IPS-20b (cell line): Measurements from ENCODE around the gene SLC29A1.

Experiments used
- H3K27ac ChIP-seq: one replicate; pipeline ENCODE4 v1.5.1; 2013; ENCODE audit warnings: low read length
- H3K27me3 ChIP-seq: 2 replicates; pipeline ENCODE4 v1.6.1; 2013; ENCODE audit warnings: mild to moderate bottlenecking, low read length, inconsistent platforms; ENCODE audit not compliant: insufficient read depth
- H3K36me3 ChIP-seq: 2 replicates; pipeline ENCODE4 v1.6.1; 2013; ENCODE audit warnings: low read depth, mild to moderate bottlenecking, inconsistent platforms, low read length, moderate library complexity; ENCODE audit not compliant: insufficient read depth
- H3K4me1 ChIP-seq: 2 replicates; pipeline ENCODE4 v1.6.1; 2013; ENCODE audit warnings: mild to moderate bottlenecking, control low read depth, inconsistent platforms, low read length, moderate library complexity; ENCODE audit not compliant: insufficient read depth
- H3K4me3 ChIP-seq: 2 replicates; pipeline ENCODE4 v1.5.1; 2013; ENCODE audit warnings: mild to moderate bottlenecking, low read length, inconsistent platforms
- H3K9ac ChIP-seq: 2 replicates; pipeline ENCODE4 v1.6.1; 2013; ENCODE audit warnings: low read depth, mild to moderate bottlenecking, inconsistent platforms, low read length, moderate library complexity
- H3K9me3 ChIP-seq: 2 replicates; pipeline ENCODE4 v1.6.1; 2013; ENCODE audit warnings: mild to moderate bottlenecking, low read depth, low read length, inconsistent platforms; ENCODE audit not compliant: insufficient read depth

SLC29A1 gene

DNA sequence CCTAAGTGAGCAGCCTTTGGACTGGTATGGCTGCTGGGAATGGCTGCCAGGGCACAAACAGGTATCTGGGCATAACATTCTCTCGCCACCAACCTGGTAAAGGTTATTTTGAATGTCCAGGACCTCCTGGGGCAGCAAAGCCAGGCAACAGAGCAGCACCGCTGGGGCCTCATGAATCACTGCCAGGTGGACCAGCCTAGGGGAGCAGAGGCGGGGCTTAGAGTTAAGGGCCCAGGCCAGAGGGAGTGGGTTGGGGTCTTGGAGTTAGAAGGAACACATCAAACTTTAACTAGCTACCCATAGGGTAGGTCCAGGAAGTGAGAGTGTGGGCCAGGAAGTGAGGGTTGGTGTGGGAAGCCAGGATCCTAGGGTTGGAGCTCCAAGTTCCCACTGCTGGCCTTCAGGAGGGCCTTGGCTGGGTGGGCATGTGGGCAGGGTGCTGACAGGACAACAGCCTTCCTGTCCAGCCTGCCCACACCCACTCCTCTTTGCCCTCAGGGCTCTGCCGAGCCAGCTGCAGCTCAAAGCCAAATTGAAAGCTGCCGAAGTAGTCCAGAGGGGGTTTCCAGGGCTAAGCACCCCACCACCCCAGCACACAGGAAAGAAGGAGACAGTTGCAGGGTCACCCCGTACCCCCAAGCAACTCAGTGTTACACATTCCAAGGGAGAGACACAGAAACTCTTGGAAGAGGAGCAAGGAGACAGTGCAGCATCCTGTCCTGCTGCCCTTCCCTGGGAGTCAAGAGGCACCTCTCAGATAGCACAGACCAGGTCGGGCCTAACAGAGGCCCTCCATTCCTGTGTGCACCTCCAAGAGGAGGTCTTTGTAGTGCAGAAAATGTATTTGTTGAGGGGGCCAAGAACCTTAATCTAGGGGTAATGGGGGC, 39.3 kb downstream of the SLC29A1 start:
- Histone ChIP-seq H3K4me3 (peak overlapping the region; percentile 85; the same call in 1 of the 2 replicates), H3K9ac (peak overlapping the region; percentile 77; the same call in 1 of the 2 replicates), H3K36me3 (peaks cover 36% of the 10 kb centered on the region)

DNA sequence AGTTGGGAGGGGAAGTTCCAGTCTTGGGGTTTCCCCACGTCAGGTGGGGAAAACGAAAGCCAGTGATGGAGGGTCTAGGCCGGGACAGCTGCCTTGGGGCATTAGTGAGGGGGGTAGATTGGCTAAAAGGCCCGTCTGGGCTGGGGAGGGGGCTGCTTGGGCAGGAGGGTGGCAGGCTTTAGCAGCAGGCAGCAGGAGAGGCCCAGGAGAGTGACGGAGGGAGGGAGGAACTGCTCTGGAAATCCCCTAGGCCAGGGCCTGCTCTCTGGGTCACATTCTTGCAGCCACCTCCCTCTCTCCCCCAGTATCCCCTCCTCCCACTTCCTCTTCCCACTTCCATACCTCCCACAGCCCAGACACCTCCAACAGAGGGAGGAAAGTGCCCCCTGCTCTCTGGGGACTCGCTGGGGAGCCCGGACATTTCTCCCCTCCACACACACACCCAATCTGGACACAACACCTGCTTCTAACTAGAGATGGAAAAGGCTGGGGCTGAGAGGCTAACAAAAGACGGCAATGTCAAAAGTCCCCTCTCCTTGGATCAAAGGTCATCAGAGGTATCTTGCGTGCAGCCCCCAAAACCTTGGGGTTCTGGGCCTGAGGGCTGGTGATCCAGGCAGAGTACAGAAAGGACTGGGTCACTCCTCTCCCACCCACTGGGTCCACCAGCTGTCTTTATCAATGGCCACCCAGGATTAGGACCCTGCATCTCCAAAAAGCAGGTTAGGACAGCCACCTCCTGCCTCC, 40.1 kb downstream of the SLC29A1 start:
- Histone ChIP-seq H3K4me1 (peaks cover 33% of the 10 kb centered on the region), H3K4me3 (peak overlapping the region; percentile 85; the same call in 1 of the 2 replicates), H3K9me3 (no peaks in the 10 kb centered on the region), H3K36me3 (peaks cover 30% of the 10 kb centered on the region), H3K27ac (no peak overlapping the region), H3K27me3 (peaks cover 8% of the 10 kb centered on the region), H3K9ac (peak overlapping the region; percentile 77; the same call in 1 of the 2 replicates)

More for the DNA sequence above, 39.3 kb downstream of the SLC29A1 start:
- H3K27me3 ChIP-seq, result peaks cover 7% of the 10 kb centered on the region
- H3K9me3 ChIP-seq, result no peaks in the 10 kb centered on the region
- H3K4me1 ChIP-seq, result peaks cover 31% of the 10 kb centered on the region
- no peak overlapping the region for H3K27ac ChIP-seq

DNA sequence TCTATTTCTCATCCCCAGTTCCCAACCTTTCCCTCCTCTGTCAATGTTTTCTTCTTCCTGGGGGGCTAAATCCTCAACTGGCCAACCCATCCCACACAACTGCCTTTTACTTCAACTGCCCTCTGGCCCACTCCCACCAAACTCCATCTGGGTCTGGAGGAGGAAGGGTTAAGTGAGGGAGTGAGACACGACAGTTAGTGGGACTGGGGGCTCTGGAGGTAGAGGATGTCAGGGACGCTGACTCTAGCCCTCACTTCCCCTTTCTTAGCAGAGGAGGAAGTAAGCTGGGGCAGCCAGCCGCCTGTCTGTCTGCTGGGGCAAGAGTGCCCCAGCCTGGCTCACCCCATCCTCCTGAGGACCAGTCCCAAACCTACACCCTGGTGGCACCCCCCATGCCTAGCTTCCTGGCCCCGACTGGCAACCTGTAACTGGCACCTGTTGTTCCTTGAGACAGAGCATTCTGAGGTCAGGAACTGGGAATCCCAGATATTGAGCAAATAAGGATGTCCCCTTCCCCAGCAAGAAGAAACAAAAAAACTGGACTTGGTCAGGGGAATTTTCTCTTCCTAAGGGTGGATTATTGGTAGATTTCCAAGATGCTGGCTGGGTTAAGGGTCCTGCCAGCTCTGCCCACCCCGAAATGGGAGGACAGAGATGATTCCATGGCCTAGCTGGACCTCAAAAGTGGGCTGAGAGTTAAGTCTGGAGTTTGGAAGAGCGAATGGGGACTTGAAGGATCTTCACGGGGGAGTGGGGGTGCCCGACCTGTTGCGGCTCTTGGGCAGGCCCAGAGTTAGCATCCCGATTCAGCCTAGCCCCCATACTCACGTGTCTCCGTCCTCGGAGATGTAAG, 41.0 kb downstream of the SLC29A1 start:
- Histone ChIP-seq H3K36me3 (peaks cover 21% of the 10 kb centered on the region), H3K9me3 (no peaks in the 10 kb centered on the region), H3K27ac (no peak overlapping the region), H3K9ac (peak overlapping the region; percentile 77; the same call in 1 of the 2 replicates), H3K4me1 (peaks cover 36% of the 10 kb centered on the region), H3K4me3 (peak overlapping the region; percentile 85), H3K27me3 (peaks cover 17% of the 10 kb centered on the region)

DNA sequence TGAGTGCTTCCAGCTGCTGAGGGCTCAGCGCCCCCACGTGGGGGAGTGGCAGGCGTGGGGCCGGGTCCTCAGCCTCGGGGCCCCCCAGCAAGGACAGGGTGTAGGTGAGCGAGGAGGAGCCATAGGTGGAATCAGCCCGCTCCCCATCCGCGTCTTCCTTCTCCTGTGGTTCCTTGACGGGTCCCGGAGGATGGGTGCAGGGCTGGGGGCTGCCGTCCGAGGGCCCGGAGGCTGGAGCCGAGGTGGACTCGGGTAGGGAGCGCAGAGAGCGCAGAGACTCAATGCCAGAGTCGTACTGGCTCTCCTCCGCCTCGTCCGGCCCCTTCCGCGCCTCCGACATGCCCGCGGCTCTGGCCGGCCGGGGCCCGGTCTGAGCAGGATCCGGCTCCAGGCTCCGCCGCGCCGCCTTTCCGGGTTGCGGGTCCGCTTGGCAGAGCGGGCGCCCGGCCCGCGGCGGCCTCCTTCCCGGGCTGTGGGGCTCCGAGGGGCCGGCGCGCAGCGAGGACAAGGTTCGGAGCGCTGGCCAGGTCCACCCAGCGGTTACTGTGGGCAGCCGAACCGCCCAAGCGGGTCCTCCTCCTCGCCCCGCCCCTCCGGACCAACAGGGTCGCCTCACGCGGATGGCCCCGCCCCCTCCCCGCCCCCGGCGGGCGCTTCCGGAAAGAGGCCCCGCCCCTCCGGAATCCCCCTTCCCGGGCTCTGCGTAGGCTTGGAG, 41.8 kb downstream of the SLC29A1 start, which contains the start of gene NFKBIE:
NFKBIE (minus strand) TSS at position 545 of the 715 bp plus-strand sequence; CDS start at position 340, 205 bp downstream.
- Histone ChIP-seq H3K9ac (peak within 1 kb of the TSS; percentile 77; the same call in 1 of the 2 replicates), H3K27me3 (peaks cover 25% of the 10 kb centered on the region), H3K4me3 (peak within 1 kb of the TSS; percentile 85), H3K4me1 (peaks cover 39% of the 10 kb centered on the region), H3K36me3 (peaks cover 14% of the 10 kb centered on the region), H3K9me3 (no peaks in the 10 kb centered on the region), H3K27ac (no peak within 1 kb of the TSS)

DNA sequence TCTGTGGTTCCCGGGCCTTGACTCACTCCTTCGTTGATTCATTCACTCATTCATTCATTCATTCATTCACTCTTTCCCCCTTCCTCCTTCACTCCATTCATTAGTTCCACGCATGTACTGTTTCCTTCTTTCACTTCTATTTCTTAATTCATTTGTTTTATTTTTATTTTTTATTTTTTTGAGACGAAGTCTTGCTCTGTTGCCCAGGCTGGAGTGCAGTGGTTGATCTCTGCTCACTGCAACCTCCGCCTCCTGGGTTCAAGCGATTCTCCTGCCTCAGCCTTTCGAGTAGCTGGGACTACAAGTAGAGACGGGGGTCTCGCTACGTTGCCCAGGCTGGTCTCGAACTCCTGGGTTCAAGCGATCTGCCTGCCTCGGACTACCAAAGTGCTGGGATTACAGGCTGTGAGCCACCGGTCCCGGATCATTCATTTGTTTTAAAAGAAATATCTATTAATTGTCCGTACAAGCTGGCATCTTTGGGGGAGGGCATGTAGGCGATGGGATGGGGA, 42.4 kb downstream of the SLC29A1 start:
- H3K9me3 ChIP-seq, result no peaks in the 10 kb centered on the region
- H3K27ac ChIP-seq, result no peak overlapping the region
- H3K27me3 ChIP-seq, result peaks cover 25% of the 10 kb centered on the region
- 0 out of 2 replicates have a peak, but pooled peaks cover 9% of the 10 kb centered on the region for H3K36me3 ChIP-seq
- no peak overlapping the region for H3K9ac ChIP-seq
- H3K4me3 ChIP-seq, result peak overlapping the region; percentile 85; the same call in 1 of the 2 replicates
- peaks cover 39% of the 10 kb centered on the region for H3K4me1 ChIP-seq

DNA sequence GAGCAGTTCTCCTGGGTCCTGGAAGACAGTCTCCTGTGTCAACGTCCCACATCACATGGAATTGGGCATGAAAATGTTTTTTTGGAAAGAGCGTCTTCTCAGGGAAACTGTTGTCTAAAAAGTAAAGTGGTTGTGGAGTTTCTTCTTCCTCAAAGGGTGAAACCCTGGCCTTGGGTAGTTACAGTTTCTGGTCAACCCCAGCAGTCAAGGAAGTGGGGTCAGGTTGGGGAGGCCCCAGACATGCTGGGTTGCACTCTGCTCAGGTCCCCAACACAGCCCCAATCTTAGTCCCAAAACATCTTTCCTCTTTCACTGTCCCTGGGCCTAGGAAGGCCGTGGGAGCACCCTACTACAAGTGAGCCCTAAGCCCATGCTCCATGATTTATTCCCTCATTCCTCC, 43.0 kb downstream of the SLC29A1 start:
- no peak overlapping the region for H3K4me3 ChIP-seq
- no peaks in the 10 kb centered on the region for H3K9me3 ChIP-seq
- H3K36me3 ChIP-seq, result 0 out of 2 replicates have a peak, but pooled peaks cover 6% of the 10 kb centered on the region
- H3K9ac ChIP-seq, result no peak overlapping the region
- peaks cover 39% of the 10 kb centered on the region for H3K4me1 ChIP-seq
- H3K27ac ChIP-seq, result no peak overlapping the region
- H3K27me3 ChIP-seq, result peaks cover 25% of the 10 kb centered on the region

DNA sequence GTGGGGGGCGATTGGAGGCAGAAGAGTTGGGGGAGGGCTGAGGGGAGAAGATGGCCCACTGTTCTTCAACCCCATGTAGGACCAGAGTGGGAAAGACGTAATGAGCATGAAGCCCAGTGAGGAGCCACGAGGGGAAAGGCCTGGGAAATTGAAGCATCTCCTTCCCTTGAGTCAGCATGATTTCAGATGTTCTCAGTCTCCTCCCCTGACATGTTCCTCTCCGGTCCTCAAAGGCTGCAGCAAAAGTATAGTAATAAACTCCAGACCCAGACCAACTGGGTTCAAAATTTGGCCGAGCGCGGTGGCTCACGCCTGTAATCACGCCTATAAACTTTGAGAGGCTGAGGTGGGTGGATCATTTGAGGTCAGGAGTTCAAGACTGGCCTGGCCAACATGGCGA, 43.9 kb downstream of the SLC29A1 start:
- no peak overlapping the region for H3K9ac ChIP-seq
- no peak overlapping the region for H3K4me3 ChIP-seq
- H3K4me1 ChIP-seq, result peaks cover 38% of the 10 kb centered on the region
- no peaks in the 10 kb centered on the region for H3K9me3 ChIP-seq
- H3K27me3 ChIP-seq, result peaks cover 33% of the 10 kb centered on the region
- no peaks in the 10 kb centered on the region for H3K36me3 ChIP-seq
- no peak overlapping the region for H3K27ac ChIP-seq

DNA sequence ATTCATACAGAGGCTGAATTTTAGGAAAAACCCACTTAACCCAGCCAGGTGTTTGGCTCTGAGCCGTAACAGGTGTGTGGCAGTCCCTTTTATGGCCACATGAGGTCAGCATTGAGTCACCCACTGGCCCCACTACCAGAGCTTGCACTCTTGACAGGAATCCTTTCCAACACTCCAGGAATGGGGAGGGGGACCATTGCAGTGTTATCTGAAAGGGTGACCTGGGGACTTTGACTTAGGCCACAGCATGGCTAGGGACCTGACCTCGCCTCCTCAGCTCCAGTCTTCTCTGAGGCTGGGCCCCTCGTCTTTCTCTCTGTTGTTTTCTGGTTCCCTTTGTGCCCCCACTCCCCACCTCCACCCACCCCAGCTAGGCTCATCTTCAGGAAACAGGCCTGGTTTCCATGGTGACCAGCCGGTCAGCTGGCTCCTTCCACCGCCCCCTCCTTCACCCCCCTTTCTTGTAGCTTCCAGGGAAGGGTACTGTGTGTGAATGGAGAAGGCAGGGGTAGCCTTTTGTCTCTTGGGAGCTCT, 44.8 kb downstream of the SLC29A1 start:
- Histone ChIP-seq H3K27ac (no peak overlapping the region), H3K4me3 (peak overlapping the region; percentile 14; the same call in 1 of the 2 replicates), H3K9ac (no peak overlapping the region; the same call in 1 of the 2 replicates), H3K27me3 (peaks cover 42% of the 10 kb centered on the region), H3K36me3 (no peaks in the 10 kb centered on the region), H3K4me1 (peaks cover 29% of the 10 kb centered on the region), H3K9me3 (no peaks in the 10 kb centered on the region)

DNA sequence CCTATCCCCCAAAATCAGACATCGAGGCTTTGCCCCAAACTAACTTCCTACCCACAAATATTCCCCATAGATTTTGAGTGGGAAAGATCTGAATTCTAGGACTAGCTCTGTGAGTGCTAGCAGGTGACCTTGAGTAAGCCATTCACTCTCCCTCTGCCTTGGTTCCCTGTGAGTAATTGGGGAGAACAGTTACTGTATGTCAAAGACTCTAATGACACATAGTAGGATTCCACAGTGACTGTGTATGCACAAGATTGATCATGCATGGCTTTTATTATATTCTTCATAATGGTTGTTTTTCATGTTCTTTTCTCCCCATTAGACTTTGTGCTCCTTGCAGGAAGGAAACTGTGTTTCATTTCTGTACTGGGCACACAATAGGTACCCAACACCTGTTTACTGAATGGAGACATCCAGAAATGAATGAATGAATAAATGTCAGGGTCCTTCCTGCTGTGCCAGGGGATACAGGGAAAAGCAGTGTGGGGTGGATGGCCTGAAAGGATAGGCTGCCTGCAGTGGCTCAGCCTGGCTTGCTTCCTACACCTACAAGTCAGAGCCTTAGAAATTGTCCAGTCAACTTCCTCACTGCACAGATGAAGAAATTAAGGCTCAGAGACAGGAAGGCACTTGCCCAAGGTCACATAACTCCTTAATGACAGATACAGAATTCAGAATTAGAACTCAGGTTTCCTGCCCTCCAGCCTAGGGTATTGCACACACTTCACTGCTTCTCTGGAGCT, 46.0 kb downstream of the SLC29A1 start:
- Histone ChIP-seq H3K9me3 (no peaks in the 10 kb centered on the region), H3K27me3 (peaks cover 48% of the 10 kb centered on the region), H3K36me3 (no peaks in the 10 kb centered on the region), H3K9ac (no peak overlapping the region; the same call in 1 of the 2 replicates), H3K27ac (no peak overlapping the region), H3K4me3 (peak overlapping the region; percentile 58), H3K4me1 (peaks cover 17% of the 10 kb centered on the region; the same call in 1 of the 2 replicates)
